A673 (cell line): ENCODE data around the gene MRPL22. TPM values are rescaled to one million over a fixed set of nuclear protein-coding genes. Genes with fewer than 3 reads are reported as not detected.
"Not testable (repeated sequence)": the region's sequence is repeated elsewhere in the genome, so short reads cannot be mapped to it uniquely, and the experiment has no call there.

ENCODE experiments used
- BruUV-seq: library from RNA; stranded (reverse); fragments of 400-500 nt; replicated peaks from 2 replicates; lab custom pipeline; 2021; lab: Mats Ljungman, UMichigan
- CTCF ChIA-PET: fragments of 300-600 bp; sonication (Branson Sonifier 250); formaldehyde crosslinking; loops from one replicate; lab custom pipeline; 2022; ENCODE audit warnings: antibody characterized with exemption; lab: Charles Lee
- POLR2A ChIA-PET: fragments of 300-600 bp; sonication (Branson Sonifier 250); formaldehyde crosslinking; loops from one replicate; lab custom pipeline; 2022; ENCODE audit warnings: antibody characterized with exemption; ENCODE audit not compliant: low non-redundant PET; lab: Charles Lee
- DNase-seq: peaks from one replicate; pipeline ENCODE4 v3.0.0-alpha.2; 2015; ENCODE audit warnings: low spot score
- H3K27ac ChIP-seq: fragments of 200-600 bp; sonication (generic); 2 replicates; pipeline ENCODE4 v1.5.1; 2016; ENCODE audit warnings: mixed run types, low read depth, mild to moderate bottlenecking, mixed read lengths, antibody characterized with exemption, low read length; ENCODE audit not compliant: poor library complexity, severe bottlenecking
- H3K27me3 ChIP-seq: fragments of 200-600 bp; sonication (generic); replicated peaks from 2 replicates; pipeline ENCODE4 v1.6.1; 2017; ENCODE audit warnings: mixed run types, low read depth, mild to moderate bottlenecking, mixed read lengths, antibody characterized with exemption, low read length; ENCODE audit not compliant: insufficient read depth, poor library complexity
- H3K36me3 ChIP-seq: fragments of 200-600 bp; sonication (generic); 2 replicates; pipeline ENCODE4 v1.6.1; 2016; ENCODE audit warnings: mixed run types, mild to moderate bottlenecking, mixed read lengths, antibody characterized with exemption, low read length; ENCODE audit not compliant: insufficient read depth, poor library complexity, severe bottlenecking
- H3K4me1 ChIP-seq: fragments of 200-600 bp; sonication (generic); 2 replicates; pipeline ENCODE4 v1.6.1; 2017; ENCODE audit warnings: mixed run types, mild to moderate bottlenecking, mixed read lengths, antibody characterized with exemption, low read length; ENCODE audit not compliant: insufficient read depth, poor library complexity, severe bottlenecking
- H3K4me3 ChIP-seq: fragments of 200-600 bp; sonication (generic); 2 replicates; pipeline ENCODE4 v1.5.1; 2016; ENCODE audit warnings: low read depth, mixed run types, mild to moderate bottlenecking, mixed read lengths, low read length; ENCODE audit not compliant: poor library complexity, severe bottlenecking
- H3K9me3 ChIP-seq: fragments of 200-600 bp; sonication (generic); 2 replicates; pipeline ENCODE4 v1.6.1; 2016; ENCODE audit warnings: mixed run types, low read depth, mild to moderate bottlenecking, mixed read lengths, antibody characterized with exemption, low read length; ENCODE audit not compliant: poor library complexity, severe bottlenecking
- EZH2 ChIP-seq: fragments of 200-600 bp; sonication (generic); IDR thresholded peaks from 2 replicates; pipeline ENCODE4 v1.6.1; 2017; ENCODE audit warnings: borderline replicate concordance, low read depth, mild to moderate bottlenecking, mixed read lengths, antibody characterized with exemption, low read length; ENCODE audit not compliant: poor library complexity, severe bottlenecking
- intact Hi-C: fragments of 100-400 bp; cut with micrococcal nuclease; formaldehyde crosslinking; loops from one replicate; pipeline ENCODE4 v1.10.0; 2022; ENCODE audit not compliant: unreplicated experiment
- total RNA-seq: library from RNA; stranded (reverse); gene quantifications from 2 replicates; pipeline ENCODE4 v1.2.3, GENCODE V29; 2021
- TF ChIP-seq, protein P1 (sequence below): fragments of 300-800, 200-600 bp; sonication (generic); conservative IDR thresholded peaks from 2 replicates; pipeline ENCODE4 v1.5.1; 2017; ENCODE audit warnings: low read depth, mild to moderate bottlenecking, antibody characterized with exemption, low read length, moderate library complexity, mixed read lengths

The MRPL22 gene
- total RNA-seq, 1 experiment from 2014 or later: 143 TPM

DNA sequence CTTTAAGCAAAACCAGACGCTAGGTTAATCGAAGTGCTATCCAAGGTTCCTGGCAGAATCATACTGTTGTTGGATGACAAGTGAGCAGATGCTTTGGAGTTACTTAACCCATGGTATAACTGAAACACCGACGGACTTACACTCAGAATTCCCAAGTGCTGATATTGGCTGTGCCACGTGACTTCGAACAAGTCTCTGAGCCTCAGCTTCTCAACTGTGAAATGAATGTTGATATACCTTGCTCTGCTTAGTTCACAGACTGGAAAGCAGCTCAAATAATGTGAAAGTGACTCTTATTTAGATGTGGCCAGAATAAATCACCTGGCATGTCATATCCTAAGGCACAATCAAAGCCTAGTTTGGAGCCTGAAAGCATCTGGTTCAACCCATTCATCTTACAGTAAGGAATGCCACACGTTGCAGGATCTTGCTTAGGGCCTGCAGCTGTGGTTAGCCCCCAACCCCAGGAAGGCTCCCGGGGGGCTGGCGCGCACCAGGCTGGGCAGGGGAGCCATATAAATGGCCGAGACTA is 3.6 kb upstream of the MRPL22 start:
- CTCF ChIA-PET: interaction anchor here (1.0 kb wide), 1 partner anchor 35 kb away, joined by 3 read pairs; no protein-coding TSS in a partner anchor
- POLR2A ChIA-PET: no interaction called here
- H3K4me1 ChIP-seq: peaks cover 10% of the 10 kb centered on the region

DNA sequence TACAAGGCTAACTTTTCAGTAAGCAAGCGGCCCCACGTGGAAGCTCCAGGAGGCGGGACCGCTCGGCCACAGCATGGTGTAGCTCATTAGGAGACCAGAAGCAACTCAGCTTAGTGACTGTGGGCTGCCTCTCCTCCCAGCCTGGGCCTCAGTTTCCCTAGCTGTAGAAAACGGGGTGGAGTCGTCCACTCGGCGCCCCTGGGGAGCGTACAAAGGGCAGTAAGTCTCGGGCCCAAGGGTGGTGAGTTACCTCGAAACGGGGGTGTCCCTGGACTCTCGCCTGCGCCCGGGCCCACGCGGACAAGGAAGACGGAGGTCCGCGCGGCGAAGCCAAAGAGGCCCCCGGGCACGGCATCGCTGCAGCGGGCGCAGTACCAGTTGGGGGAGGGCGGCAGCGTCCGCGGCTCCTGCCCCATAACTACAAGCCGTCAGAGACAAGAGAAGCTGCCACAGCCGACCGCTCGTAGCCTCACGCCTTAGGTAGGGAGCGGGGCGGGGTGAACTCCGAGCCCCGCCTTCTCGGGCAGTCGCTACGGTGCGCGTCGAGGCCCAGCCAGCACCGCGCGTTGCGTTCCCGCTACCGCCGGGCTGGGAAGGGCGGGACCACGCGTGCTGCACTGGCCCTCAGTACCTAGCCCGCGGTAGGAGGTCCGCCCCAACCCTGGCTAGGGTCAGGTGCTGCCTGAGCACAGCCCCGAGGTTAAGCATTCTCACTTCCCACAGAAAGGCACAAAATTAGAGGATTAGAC is 3.0 kb upstream of the MRPL22 start, which contains the start of gene GEMIN5:
Gene GEMIN5 (minus strand): TSS at position 494 of the 749 bp plus-strand sequence. CDS start 78 bp downstream, at position 416.
- intact Hi-C loops: no loop called here
- peak; percentile 91 for DNase-seq
- POLR2A ChIA-PET: no interaction called here
- BruUV-seq: no TSS peak
- peaks cover 12% of the 10 kb centered on the region for H3K36me3 ChIP-seq
- H3K4me3 ChIP-seq: peak within 1 kb of the TSS; percentile 98
- no peaks in the 10 kb centered on the region for H3K9me3 ChIP-seq
- peak within 1 kb of the TSS; percentile 88 for H3K27ac ChIP-seq
- TF ChIP-seq EZH2: no peak
- TF ChIP-seq, protein P1, sequence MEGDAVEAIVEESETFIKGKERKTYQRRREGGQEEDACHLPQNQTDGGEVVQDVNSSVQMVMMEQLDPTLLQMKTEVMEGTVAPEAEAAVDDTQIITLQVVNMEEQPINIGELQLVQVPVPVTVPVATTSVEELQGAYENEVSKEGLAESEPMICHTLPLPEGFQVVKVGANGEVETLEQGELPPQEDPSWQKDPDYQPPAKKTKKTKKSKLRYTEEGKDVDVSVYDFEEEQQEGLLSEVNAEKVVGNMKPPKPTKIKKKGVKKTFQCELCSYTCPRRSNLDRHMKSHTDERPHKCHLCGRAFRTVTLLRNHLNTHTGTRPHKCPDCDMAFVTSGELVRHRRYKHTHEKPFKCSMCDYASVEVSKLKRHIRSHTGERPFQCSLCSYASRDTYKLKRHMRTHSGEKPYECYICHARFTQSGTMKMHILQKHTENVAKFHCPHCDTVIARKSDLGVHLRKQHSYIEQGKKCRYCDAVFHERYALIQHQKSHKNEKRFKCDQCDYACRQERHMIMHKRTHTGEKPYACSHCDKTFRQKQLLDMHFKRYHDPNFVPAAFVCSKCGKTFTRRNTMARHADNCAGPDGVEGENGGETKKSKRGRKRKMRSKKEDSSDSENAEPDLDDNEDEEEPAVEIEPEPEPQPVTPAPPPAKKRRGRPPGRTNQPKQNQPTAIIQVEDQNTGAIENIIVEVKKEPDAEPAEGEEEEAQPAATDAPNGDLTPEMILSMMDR: no peak
- CTCF ChIA-PET: interaction anchor here (1.0 kb wide), 1 partner anchor 35 kb away, joined by 3 read pairs; no protein-coding TSS in a partner anchor
- no peaks in the 10 kb centered on the region for H3K27me3 ChIP-seq
- H3K4me1 ChIP-seq: peaks cover 10% of the 10 kb centered on the region

More for the DNA sequence above, 3.6 kb upstream of the MRPL22 start:
- no peaks in the 10 kb centered on the region for H3K27me3 ChIP-seq
- H3K36me3 ChIP-seq: peaks cover 13% of the 10 kb centered on the region
- H3K9me3 ChIP-seq: no peaks in the 10 kb centered on the region
- H3K27ac ChIP-seq: peak overlapping the region; percentile 88
- DNase-seq: no peak
- BruUV-seq: no TSS peak
- TF ChIP-seq, protein P1: no peak
- no peak for TF ChIP-seq EZH2
- peak overlapping the region; percentile 98 for H3K4me3 ChIP-seq
- intact Hi-C loops: no loop called here

DNA sequence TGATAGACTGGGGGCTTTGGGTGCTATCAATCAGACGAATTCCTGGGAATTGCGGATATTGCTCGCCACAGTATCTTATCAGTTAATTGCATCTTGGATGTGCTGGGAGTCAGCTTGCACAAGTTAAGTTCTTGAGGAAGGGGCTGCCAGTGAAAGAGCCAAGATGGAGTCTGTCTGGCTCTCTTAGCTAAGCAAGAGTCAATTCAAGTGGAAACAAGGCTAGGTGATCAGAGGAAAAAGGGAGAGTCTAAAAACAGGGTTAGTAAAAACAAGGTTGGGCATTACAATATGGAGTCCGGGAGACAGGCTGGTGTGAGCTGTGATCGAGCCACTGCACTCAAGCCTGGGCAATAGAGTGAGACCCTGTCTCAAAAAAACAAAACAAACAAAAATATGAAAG is 1.5 kb upstream of the MRPL22 start:
- DNase-seq, intact Hi-C loops, H3K9me3 ChIP-seq, BruUV-seq, H3K4me3 ChIP-seq, CTCF ChIA-PET, POLR2A ChIA-PET, H3K27ac ChIP-seq, H3K27me3 ChIP-seq: not testable (repeated sequence)
- H3K36me3 ChIP-seq: peaks cover 12% of the 10 kb centered on the region
- peaks cover 10% of the 10 kb centered on the region for H3K4me1 ChIP-seq
